GM19035 (cell line): Measurements from ENCODE around the gene SDCCAG8.

Source experiments
- ATAC-seq: cut with Tn5 transposase; IDR thresholded peaks from one replicate; pipeline ENCODE4 v1.9.1; 2021; ENCODE audit not compliant: unreplicated experiment

SDCCAG8 gene

DNA sequence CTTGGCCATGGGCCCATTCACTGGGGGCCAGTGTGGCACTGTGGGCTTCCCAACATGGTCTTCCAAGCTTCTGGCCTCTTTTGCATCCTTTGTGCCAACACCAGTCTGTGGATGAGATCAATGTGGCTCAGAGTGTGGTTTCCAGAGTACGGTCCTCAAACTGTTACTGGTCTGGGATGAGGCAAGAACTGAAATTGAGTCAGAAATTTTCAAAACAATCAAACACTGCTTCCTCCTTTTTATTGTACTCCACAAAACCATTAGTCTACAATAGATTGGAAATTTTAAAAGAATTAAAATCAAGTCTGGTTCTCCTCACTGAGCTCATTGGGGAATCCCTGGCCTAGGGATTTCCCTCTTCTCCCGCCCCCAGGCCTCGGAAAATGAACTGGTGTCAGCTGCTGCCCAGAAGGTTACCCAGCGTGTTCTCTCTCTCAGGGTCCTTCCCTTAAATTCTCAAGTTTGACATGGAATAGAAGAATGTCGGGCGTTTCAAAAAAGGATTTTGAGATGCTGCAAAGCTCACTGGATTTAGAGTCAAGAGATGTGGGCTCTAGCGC is 222.0 kb downstream of the SDCCAG8 start:
- no peak for ATAC-seq

DNA sequence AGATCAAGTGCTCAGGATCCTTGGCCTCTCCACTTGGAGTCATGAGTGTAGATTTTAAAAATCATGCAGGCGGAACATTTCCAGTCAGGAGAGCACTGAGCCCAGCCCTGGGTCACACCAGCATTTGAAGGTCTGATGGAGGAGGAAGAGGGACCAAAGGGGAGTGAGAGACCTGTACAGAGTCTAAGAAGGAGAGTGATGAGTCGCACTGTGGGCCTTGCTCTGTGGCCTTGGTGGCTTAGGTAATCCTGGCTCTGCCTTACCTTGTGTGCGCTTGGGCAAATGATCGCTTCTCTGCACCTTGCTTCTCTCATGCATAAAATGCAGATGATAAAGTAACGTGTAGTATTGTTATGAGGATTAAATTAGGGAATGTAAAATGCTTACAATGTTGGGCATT is 225.3 kb downstream of the SDCCAG8 start:
- no peak for ATAC-seq

DNA sequence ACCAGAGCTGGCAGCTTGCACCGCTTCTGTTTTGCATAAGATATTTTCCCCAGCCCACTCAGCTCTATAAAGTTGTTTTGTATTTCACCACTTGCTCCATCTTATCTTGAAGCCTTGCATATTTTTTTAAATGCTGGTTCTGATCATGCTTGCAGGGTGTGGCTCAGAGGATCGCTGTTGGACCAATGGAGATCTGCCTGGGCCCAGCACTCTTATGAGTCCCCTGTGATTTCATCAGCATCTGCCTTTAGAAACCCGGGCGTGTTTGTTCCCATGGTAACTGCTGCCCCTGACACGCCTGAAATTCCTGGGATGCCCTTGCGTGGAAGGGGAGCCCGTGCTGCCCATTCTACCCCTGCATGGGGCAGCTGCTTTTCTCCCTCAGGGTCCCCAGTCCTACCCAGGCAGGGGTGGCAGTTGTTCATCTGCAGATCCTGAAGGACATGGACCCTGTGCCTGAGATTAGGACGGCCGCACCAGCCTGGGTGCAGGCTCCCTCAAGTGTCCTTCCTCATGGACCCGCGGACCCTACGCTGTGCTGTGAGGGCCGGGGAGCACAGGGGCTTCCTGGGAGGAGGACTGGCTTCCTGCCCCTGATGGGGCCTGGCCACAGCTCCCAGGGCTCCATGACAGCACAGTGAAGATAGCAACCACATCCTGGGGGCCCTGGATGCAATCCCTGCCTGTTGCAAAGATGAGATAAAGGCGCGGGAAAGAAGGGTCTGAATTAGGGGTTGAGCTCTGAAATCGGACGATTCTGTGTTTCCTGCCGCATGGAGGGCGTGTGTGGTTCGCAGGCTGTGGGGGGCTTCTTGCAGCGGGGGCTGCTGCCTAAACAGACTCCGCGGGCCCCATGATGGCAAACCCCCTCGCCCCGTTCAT is 226.5 kb downstream of the SDCCAG8 start:
- ATAC-seq, result no peak

DNA sequence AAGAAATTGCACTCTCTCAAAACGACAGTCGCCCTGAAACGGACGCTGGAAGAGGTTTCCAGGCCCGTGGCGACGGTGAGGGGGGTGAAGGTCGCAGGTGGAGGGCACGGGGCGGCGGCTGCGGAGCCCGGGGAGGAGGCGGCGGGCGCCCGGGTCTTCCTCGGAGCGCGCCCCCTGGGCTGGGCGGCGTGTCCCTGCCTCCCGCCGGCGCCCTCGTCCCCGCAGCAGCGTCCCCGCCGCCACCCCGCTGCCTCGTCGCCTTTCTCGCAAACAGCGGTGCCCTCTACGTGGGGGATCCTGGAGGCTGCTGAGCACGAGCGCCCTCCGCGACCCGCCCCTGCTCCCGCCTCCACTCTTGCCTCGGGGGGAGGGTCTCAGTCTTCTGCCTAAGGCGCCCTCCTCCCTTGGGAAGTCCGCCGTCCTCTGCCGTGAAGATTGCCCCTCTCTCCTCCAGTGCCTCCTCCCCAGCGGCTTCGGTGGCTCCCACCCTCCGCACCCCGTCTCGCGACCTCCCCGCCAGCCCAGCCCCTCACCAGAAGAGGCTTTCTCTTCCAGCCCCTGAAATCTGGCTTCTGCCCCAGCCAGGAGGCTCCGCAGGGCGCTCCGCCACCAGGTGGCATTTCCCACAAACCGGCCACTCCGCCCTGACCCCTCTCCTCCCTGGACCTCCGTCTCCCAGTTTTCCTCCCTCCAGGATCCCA is 227.4 kb downstream of the SDCCAG8 start:
- ATAC-seq, result no peak

DNA sequence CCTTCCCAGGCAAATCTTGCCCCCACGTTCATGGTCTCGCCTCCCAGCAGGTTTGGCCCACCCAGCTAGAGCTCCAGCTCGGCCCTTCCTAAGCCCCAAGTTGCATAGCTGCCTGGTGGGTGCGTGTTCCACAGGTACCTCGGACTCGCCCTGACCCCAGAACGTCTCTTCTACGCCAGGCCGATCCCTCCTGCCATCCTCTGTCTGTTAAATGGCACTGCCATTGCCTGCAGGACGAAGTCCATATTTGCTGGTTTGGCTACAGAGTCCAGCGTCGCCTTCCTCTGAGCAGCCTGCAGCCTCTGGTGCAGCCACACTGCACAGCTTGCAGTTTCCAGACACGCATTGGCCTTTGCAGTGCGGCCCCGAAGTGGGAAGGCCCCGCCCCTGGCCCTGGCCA is 228.1 kb downstream of the SDCCAG8 start:
- no peak for ATAC-seq

DNA sequence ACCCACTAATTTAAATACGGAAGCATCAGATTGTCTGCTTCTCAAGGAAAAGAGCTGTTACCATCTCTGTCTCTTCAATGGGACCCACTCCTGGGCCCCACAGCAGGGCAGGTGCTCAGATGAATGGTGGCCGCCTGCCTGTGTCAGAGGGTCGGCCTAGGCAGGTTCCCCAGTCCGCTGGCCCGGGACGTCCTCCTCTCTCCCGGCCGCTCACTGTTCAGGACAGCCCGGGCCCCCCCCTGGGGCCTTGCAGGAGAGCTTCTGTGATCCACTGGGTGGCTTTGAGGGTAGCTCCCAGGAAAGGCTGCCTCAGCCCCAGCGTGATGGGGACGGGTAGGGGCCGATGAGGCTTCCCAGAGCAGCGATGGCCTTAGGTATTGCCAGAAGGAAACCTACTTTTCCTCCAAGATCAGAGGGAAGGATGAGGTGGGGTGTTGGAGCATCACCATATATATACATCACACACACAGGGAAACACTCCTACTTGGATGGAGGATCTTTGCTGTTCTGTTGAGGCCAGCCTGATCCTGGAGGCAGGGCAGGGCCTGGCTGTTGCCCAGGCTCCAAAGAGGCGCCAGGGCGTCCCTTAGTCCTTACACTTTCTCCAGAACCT is 231.3 kb downstream of the SDCCAG8 start:
- ATAC-seq, result no peak

DNA sequence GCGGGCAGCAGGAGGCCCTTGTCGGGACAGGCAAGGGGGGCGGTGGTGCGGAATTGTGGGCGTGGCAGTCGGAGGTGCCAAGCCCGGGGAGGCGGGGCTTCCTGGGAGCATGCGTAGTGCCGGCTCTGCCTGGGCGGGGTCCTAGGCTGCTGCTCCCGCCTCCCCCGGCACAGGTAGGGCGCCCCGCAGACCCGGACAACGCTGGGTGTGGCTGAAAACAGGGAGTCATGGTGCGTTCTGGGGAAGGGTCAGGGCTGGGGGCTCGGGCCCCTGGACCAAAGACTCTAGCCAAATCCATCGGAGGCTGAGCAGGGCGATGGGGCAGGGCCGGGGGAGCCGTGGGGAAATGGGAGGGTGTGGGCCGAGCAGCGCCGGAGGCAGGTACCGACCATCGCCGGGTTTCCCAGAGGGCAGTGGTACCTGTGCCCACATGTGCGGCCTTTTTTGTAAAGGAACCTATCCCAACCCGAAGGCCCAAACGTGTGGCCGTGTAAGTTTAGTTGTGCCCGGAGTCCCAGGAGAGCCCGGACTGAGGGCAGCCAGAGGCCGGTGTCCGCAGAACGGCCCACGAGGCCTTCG is 231.9 kb downstream of the SDCCAG8 start:
- ATAC-seq, result no peak

DNA sequence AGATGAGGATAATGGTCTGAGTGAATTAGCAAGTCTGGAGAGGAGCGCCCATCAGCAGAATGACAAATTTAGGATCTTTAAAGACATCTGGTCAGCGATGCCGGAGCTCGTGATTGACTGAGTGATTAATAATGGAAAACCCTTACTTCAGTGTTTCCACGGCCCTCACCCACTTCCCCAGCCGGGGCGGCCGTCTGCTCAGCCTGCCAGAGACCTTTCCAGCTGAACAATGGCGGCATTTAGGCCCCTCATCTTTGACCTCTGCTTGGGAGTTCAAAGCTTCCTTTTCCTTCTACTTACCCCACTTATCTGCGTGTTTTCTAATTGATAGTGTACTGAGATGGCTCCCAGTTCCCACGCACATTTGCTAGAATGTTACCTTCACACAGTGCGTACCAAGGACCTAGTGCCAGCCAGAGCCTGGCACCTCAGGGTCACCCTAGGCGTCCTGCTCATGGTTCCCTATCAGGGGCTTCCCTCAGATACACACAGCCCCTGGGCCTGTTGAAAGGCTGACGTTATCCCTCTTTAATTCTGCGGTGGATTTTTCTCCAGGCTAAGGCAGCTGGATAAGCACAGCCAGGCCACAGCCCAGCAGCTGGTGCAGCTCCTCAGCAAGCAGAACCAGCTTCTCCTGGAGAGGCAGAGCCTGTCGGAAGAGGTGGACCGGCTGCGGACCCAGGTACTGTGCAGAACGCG is 232.8 kb downstream of the SDCCAG8 start:
- ATAC-seq, result no peak

DNA sequence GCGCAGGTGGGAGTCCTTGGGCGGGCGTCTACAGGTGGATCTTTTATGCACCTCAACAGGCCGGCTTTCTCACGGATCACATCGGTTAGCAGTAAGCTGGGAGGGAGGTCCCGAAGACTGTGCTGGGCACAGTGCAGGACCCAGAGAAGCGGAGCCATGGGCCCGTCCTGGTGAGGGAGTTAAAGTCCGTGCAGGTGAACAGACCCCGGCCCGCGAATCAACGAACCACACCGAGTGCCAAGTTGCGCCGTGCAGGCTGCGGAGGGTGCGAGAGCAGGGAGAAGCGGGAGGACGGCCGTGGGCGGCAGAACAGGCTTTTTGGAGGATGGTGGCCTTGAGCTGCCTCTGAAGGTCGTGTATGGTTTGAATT is 233.3 kb downstream of the SDCCAG8 start:
- ATAC-seq, result no peak

DNA sequence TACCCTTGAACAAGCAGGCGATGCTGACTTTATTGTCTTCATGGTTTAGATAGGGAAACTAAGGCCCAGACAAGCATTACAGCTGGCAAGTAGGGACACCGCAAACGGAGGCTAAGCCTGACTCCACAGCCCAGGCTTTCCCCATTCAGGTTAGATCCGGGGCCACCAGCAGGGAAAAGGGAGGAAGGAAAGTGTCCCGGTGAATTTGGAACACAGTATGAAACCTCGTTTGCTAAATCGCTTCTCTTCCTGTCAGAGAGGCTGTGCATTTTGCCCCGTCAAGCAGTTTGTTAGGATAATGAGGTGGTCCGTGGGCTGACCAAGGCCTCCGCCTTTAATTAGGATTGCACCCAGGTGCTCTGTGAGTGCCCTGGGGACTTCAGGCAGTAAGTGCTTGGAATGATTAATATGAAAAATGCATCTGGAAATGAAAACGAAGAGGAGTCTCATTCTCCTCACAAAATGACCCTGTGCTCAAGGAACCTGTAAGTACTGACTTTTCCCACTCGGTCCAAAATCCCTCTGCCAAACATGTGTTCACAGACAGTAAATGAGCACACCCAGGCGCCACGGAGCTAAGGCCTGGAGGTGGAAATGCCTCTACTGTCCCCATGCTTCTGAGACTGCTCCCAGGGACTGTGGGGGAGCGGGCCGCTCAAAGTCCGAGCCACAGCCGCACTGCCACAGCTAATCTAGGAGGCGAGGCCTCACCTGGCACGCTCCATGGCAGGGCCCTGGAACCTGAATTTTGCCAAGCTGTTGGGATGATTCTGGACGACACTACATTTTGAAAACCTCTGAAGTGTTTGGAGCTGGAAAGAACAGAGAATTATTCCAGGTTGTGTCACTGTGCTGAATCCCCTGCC is 234.1 kb downstream of the SDCCAG8 start:
- ATAC-seq, result no peak

DNA sequence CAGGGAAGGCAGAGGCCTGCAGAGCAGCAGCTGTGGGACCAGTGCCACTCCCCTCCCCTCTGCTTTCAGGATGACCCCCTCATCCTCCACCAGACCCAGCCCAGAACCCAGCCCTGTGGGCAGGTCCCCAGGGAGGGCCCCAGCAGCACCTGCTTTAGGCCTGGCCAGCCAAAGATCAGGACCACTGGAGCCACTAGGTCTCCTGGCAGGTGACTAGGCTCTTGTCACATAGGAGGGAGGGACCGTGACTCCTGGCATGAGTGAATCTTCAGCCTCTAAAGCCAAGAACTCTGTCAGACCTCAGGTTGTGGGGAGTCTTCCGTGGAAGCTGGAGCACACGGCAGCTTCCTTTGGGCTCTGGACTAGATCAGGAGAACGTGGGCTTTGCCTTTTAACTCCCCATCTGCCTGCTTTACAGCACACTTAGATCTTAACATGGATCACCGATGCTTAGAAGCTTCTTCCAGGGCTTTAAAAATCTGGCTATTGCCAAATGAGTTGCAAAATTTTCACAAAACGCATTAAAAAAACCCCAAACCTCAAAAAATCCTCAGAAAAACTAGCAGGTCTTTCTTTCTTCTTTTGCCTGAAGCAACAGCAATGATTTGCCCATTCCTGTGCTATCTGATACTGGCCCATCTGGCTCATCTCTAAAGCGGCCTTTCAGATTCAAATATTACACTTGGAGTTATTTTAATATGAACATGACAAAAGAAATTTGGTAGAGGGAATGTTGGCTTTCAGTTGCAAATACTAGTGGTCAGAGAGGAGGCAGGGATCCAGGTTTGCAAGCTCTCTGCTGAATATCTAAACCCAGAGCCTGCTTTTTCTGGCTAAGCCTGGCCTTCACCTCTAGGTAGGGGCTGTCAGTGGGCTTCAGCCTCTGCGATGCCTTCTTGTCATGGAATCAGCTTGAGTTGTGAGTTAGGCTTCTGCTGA is 235.2 kb downstream of the SDCCAG8 start:
- ATAC-seq, result no peak

DNA sequence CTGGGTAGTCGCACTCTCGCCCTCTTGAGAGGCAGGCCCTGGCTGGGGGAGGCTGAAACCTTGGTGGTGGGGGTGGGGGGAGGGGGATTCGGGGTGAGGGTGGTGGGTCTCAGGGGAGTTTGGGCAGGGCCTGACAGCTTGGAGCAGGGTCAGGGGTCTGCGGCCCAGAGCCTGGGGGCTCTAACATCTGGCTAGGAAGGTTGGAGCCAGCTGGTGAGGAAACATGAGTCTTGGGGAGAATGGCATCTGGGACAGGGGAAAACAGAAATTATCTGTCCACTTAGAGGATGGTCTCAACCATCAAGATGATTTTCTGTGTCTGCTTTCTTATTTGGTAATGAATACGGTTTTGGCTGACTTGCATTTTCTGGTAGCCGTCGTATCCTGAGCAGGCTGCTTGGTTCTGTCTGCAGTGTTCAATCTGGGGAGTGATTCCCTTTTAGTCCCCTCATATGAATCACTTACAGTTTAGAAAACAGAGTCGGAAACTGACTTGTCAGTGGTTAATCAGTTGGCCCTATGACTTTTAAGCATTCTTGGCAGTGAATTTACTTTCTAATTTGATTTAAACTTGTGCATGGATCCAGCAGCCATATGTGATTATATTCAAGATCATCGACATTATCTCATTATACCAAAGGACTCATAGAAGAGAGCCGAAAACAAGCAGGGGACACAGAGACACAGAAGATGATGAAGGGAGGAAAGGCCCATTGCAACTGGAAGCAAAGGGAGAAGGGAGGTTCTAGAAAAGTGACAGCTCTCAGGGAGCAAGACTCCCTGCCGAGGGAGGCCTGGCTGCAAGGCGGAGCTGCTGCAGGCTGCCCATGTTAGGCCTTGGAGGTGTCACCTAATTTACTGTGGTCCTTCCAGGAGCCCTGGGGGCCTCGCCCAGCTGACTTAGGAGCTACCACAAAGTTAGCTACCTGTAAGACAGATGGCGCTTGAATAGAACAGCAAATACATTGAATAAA is 237.6 kb downstream of the SDCCAG8 start:
- no peak for ATAC-seq

DNA sequence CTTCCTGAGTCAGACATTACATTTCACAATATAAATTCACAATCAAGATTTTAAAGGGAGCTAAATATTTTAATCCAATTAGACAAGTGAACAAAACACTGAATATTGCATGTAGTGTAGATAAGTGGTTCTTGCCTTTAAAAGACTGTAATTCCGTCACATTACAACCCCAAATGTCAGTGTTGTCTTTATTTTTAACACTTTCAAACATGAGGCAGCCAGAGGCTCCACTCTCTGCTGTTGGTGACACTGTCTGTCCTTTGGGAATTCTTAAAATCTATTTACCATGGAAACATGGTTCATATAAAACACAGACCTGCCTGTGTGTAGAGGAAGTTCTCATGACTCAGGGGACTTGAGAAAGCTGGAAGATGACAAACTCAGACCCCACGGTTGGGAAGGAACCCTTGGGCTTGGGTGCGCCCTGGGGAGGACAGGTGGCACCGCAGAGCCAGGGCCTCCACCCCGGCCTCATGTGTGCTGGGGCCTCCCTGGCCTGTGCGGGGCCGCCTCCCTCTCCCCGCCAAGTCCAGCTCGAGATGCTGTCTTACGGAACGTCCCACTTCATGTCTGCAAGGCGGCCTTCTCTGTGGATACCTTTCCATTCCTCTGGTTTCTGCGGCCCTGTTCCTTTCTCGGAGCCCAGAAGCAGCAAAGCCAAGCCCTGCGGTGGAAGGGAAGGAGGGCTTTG is 239.0 kb downstream of the SDCCAG8 start:
- ATAC-seq, result no peak

DNA sequence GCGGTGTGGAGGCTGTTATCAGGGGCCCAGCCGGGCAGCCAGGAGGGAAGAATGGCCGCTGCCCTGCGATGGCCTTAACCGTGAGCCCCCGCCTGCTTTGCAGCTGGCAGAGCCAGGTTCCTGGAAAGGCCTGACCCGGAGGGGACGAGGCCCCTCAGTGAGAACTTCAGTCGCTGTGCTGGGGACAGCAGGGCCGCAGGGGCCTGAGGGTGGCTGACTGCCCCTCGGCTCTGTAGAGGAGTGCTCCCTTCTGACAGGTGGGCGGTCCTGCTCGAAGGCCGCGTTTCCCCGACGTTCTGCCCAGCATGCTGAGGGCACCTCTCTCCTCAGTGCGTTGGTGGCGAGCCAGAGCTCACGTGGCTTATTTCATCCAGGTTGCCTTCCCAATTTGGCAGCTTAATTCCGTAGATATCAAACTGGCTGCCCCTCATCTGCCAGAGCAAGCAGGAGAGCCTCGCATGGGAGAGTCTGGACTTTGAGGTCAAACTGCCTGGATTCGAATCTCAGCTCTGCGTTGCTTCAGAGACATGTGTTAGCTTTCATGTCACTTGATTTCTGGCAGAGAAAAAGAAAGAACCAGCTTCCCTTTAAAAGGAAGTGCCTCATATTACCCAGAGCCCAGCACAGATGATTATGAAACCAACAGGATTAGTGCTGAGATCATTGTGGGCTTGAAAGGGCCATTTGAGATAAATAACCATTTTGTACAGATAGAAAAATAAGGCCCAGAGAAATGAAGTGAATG is 239.8 kb downstream of the SDCCAG8 start:
- ATAC-seq, result no peak

DNA sequence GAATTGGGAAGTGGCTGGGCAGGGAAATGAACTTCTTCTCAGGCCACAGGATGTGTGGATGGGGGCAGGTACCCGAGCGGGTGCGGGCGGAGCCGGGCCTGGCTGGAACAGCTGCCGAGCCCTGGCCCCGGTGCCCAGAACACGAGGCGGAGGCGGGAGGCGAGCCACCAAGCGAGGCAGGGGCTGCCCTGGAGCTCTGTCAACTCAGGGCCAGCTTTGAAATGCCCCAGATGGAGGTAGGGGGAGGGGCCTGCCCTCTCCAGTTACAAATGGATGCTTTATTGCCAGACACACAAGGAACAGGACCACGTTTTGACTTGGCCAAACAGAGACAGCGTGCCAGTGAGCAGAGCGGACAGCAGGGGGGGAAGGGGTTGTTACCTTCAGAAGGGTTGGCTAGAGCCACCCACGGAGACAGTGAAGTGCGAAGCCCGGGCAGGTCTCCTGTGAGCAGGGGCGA is 240.4 kb downstream of the SDCCAG8 start:
- no peak for ATAC-seq

DNA sequence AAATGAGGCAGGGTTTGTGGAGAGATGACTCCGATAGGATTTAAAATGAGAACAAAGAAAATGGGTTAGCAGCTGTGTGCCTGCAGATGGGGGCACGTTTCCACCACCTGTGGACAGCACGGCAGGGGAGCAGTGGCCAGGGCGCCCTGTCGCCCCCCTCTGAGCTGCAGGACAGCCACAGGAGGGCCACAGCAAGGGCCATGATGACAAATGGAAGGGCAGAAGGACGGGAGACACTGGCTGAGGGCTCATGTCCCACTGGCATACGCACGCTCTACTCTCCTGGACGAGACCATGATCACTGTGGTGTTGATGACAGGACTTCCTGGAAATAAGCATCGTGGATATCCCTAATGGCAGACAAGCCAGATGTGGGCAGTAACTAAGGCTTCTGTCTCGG is 241.0 kb downstream of the SDCCAG8 start:
- no peak for ATAC-seq
